Measurements from ENCODE around the gene RANGRF. TPM values are rescaled to one million over a fixed set of nuclear protein-coding genes. Genes with fewer than 3 reads are reported as not detected.

RANGRF gene
- total RNA-seq, 1 experiment from 2014 or later = 18.0 TPM

GRCh38 chr17:8284126-8284525 is 4.3 kb upstream of the RANGRF start:
- Histone ChIP-seq H3K36me3 (ENCODE audit: low read depth, low read length) (no peaks in the 10 kb centered on the region), H3K9me2 (replicated peaks; ENCODE audit: low read length) (no peaks in the 10 kb centered on the region), H3K27me3 (ENCODE audit: low read length) (no peaks in the 10 kb centered on the region), H3F3A (ENCODE audit: low read length, unreplicated experiment) (no peaks in the 10 kb centered on the region), H3K9ac (ENCODE audit: low read length) (no peak overlapping the region), H3K9me3 (ENCODE audit: low read length) (no peaks in the 10 kb centered on the region), H4K20me1 (ENCODE audit: low read length) (no peaks in the 10 kb centered on the region), H3K27ac (ENCODE audit: low read length) (no peak overlapping the region), H2AFZ (ENCODE audit: low read length) (no peak overlapping the region), H3K4me1 (ENCODE audit: insufficient read depth, low read length) (peaks cover 6% of the 10 kb centered on the region), H3K79me2 (ENCODE audit: low read length) (no peaks in the 10 kb centered on the region), H3K4me2 (ENCODE audit: low read length) (no peak overlapping the region), H3K4me3 (ENCODE audit: low read length) (no peak overlapping the region)
- TF ChIP-seq, protein P1, sequence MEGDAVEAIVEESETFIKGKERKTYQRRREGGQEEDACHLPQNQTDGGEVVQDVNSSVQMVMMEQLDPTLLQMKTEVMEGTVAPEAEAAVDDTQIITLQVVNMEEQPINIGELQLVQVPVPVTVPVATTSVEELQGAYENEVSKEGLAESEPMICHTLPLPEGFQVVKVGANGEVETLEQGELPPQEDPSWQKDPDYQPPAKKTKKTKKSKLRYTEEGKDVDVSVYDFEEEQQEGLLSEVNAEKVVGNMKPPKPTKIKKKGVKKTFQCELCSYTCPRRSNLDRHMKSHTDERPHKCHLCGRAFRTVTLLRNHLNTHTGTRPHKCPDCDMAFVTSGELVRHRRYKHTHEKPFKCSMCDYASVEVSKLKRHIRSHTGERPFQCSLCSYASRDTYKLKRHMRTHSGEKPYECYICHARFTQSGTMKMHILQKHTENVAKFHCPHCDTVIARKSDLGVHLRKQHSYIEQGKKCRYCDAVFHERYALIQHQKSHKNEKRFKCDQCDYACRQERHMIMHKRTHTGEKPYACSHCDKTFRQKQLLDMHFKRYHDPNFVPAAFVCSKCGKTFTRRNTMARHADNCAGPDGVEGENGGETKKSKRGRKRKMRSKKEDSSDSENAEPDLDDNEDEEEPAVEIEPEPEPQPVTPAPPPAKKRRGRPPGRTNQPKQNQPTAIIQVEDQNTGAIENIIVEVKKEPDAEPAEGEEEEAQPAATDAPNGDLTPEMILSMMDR (conservative IDR thresholded peaks at IDR 0.05; ENCODE audit: low read depth, low read length) = no peak
- no peak for TF ChIP-seq EZH2phosphoT487 (IDR thresholded peaks at IDR 0.05; ENCODE audit: borderline replicate concordance, low read length)
- TF ChIP-seq EZH2 (IDR thresholded peaks at IDR 0.05; ENCODE audit: low read length, unreplicated experiment) = no peak
- no peak for ATAC-seq
- BruUV-seq (replicated peaks) = no TSS peak
- intact Hi-C loops (cut with micrococcal nuclease) = no loop called here
- CTCF ChIA-PET = no interaction called here
- no peak for DNase-seq
- POLR2A ChIA-PET (ENCODE audit: unreplicated experiment) = interaction anchor here (0.5 to 0.6 kb wide), 2 partner anchors 36 to 63 kb away, joined by 7 to 9 read pairs; partner anchors contain the start of gene CTC1

DNA sequence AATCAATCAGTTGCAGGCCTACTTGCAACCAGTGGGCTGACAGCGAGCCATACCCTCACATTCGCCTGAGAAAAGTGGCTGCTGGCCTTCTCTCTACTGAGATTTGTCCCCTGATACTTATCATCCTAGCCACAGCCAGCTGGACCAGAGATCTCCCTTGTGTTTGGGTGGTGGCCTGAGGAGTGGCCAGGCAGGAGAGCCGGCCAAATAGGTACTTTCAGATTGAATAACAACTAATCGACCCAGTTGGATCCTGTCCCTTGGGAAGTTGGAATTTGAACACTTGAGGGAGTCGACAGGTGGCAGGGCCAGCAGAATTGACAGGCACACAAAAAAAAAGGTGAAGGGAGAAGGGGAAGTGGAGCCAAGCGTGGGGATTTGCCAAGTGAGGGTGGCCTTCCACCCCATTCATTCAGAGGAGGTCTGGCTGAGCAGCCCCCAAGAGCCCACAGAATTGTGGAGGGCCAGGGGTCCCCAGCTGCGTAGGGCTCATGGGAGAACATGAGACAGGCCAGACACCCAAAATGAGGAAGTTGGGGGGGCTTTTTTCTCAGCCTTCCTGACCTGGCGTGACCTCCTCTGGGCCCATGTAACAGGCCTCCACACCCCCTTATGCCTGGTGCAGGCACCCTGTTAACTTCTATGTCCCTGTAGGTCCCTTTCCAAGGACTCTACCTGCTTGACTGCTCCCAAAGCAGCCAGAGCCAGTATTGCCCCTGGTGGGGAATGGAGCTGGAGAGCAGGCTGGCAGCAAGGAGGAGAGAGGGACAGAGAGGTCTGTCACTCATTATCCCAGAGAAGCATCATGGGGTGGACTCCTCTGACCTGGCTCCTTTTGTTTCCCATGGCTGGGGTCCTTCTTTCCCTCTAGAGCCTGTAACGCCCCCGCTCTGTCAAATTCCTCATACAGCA is 2.9 kb upstream of the RANGRF start:
- Histone ChIP-seq H3F3A (ENCODE audit: low read length, unreplicated experiment) (no peaks in the 10 kb centered on the region), H3K27me3 (ENCODE audit: low read length) (no peaks in the 10 kb centered on the region), H3K9me3 (ENCODE audit: low read length) (no peaks in the 10 kb centered on the region), H3K9ac (ENCODE audit: low read length) (no peak overlapping the region), H4K20me1 (ENCODE audit: low read length) (no peaks in the 10 kb centered on the region), H3K4me1 (ENCODE audit: insufficient read depth, low read length) (peaks cover 6% of the 10 kb centered on the region), H3K79me2 (ENCODE audit: low read length) (no peaks in the 10 kb centered on the region), H3K36me3 (ENCODE audit: low read depth, low read length) (no peaks in the 10 kb centered on the region), H3K9me2 (replicated peaks; ENCODE audit: low read length) (no peaks in the 10 kb centered on the region), H2AFZ (ENCODE audit: low read length) (no peak overlapping the region), H3K27ac (ENCODE audit: low read length) (no peak overlapping the region), H3K4me2 (ENCODE audit: low read length) (no peak overlapping the region), H3K4me3 (ENCODE audit: low read length) (no peak overlapping the region)
- TF ChIP-seq EZH2 (IDR thresholded peaks at IDR 0.05; ENCODE audit: low read length, unreplicated experiment) (no peak), EZH2phosphoT487 (IDR thresholded peaks at IDR 0.05; ENCODE audit: borderline replicate concordance, low read length) (no peak)
- TF ChIP-seq, protein P1 (conservative IDR thresholded peaks at IDR 0.05; ENCODE audit: low read depth, low read length) = no peak
- ATAC-seq (no peak), DNase-seq (no peak)
- no TSS peak for BruUV-seq (replicated peaks)
- CTCF ChIA-PET = no interaction called here
- intact Hi-C loops (cut with micrococcal nuclease) = no loop called here
- POLR2A ChIA-PET (ENCODE audit: unreplicated experiment) = no interaction called here
